ENCODE results near the gene DNAI2. TPM values are rescaled to one million over a fixed set of nuclear protein-coding genes. Genes with fewer than 3 reads are reported as not detected.
A peak's percentile ranks its signal among the peaks of the same experiment; 100 is the strongest.

The DNAI2 gene
- total and polyA plus RNA-seq, 2 donors from 2014 or later, result 0.22 TPM; not detected in 1

- intact Hi-C loops (cut with DNase I), result no loop called here
- Histone ChIP-seq H3K27me3 (ENCODE audit: control insufficient read depth, insufficient read depth, low read length) (no peaks in the 10 kb centered on the region), H3K4me3 (ENCODE audit: low read length in 3 of 3) (no peak overlapping the region), H3K4me1 (ENCODE audit: control insufficient read depth in 2 of 3, insufficient read depth in 2 of 3, low read depth in 1 of 3, low read length in 3 of 3) (no peaks in the 10 kb centered on the region), H3K9ac (ENCODE audit: low read length in 3 of 3) (no peak overlapping the region), H3K9me3 (ENCODE audit: control insufficient read depth in 2 of 3, insufficient read depth in 1 of 3, low read length in 3 of 3) (no peaks in the 10 kb centered on the region), H3K27ac (ENCODE audit: low read depth in 2 of 2, low read length in 2 of 2) (no peak overlapping the region), H3K36me3 (ENCODE audit: control insufficient read depth in 2 of 3, insufficient read depth in 3 of 3, low read length in 3 of 3) (no peaks in the 10 kb centered on the region)
- DNase-seq, result no peak
- FAIRE-seq, result no peak
- TF ChIP-seq CTCF (IDR thresholded peaks at IDR 0.05; ENCODE audit: borderline replicate concordance, extremely low read depth, insufficient read depth), result no peak
These were observed 66.5 kb downstream of the DNAI2 start for GRCh38 chr17:74340470-74341023.

GRCh38 chr17:74342224-74342623 lies 68.2 kb downstream of the DNAI2 start:
- Histone ChIP-seq H3K9me3 (ENCODE audit: control insufficient read depth in 2 of 3, insufficient read depth in 1 of 3, low read length in 3 of 3) (no peaks in the 10 kb centered on the region), H3K9ac (ENCODE audit: low read length in 3 of 3) (no peak overlapping the region), H3K4me3 (ENCODE audit: low read length in 3 of 3) (no peak overlapping the region), H3K27me3 (ENCODE audit: control insufficient read depth, insufficient read depth, low read length) (no peaks in the 10 kb centered on the region), H3K4me1 (ENCODE audit: control insufficient read depth in 2 of 3, insufficient read depth in 2 of 3, low read depth in 1 of 3, low read length in 3 of 3) (no peaks in the 10 kb centered on the region), H3K27ac (ENCODE audit: low read depth in 2 of 2, low read length in 2 of 2) (no peak overlapping the region), H3K36me3 (ENCODE audit: control insufficient read depth in 2 of 3, insufficient read depth in 3 of 3, low read length in 3 of 3) (no peaks in the 10 kb centered on the region)
- TF ChIP-seq CTCF (IDR thresholded peaks at IDR 0.05; ENCODE audit: borderline replicate concordance, extremely low read depth, insufficient read depth), result no peak
- intact Hi-C loops (cut with DNase I), result no loop called here
- FAIRE-seq (no peak), DNase-seq (peak in 3 of 5 donors; percentile 52 to 67 (median 63))

- no peak for TF ChIP-seq CTCF (IDR thresholded peaks at IDR 0.05; ENCODE audit: borderline replicate concordance, extremely low read depth, insufficient read depth)
- DNase-seq (no peak), FAIRE-seq (no peak)
- H3K36me3 ChIP-seq (ENCODE audit: control insufficient read depth in 2 of 3, insufficient read depth in 3 of 3, low read length in 3 of 3), result no peaks in the 10 kb centered on the region
- intact Hi-C loops (cut with DNase I), result no loop called here
- no peak overlapping the region for H3K4me3 ChIP-seq (ENCODE audit: low read length in 3 of 3)
- H3K4me1 ChIP-seq (ENCODE audit: control insufficient read depth in 2 of 3, insufficient read depth in 2 of 3, low read depth in 1 of 3, low read length in 3 of 3), result no peaks in the 10 kb centered on the region
- no peaks in the 10 kb centered on the region for H3K27me3 ChIP-seq (ENCODE audit: control insufficient read depth, insufficient read depth, low read length)
- H3K27ac ChIP-seq (ENCODE audit: low read depth in 2 of 2, low read length in 2 of 2), result no peak overlapping the region
- H3K9me3 ChIP-seq (ENCODE audit: control insufficient read depth in 2 of 3, insufficient read depth in 1 of 3, low read length in 3 of 3), result no peaks in the 10 kb centered on the region
- no peak overlapping the region for H3K9ac ChIP-seq (ENCODE audit: low read length in 3 of 3)
These were observed 69.1 kb downstream of the DNAI2 start for GRCh38 chr17:74343121-74343520.

All from kidney (tissue), 14 donors.